A549 treated with ZK216348 at 1 μM for 4 hours (cell line): ENCODE measurements around the gene PHKA1. TPM values are rescaled to one million over a fixed set of nuclear protein-coding genes. Genes with fewer than 3 reads are reported as not detected.

Experiments
- total RNA-seq: library from RNA; stranded (reverse); fragments of 200-300 nt; extraction: Qiagen RNA extraction; gene quantifications from 5 replicates; pipeline ENCODE4 v1.2.3, GENCODE V29; 2022; ENCODE audit warnings: low read depth

PHKA1 gene
- 21.8 to 29.2 TPM (median 28.2 TPM) in 5 replicates for total RNA-seq

DNA sequence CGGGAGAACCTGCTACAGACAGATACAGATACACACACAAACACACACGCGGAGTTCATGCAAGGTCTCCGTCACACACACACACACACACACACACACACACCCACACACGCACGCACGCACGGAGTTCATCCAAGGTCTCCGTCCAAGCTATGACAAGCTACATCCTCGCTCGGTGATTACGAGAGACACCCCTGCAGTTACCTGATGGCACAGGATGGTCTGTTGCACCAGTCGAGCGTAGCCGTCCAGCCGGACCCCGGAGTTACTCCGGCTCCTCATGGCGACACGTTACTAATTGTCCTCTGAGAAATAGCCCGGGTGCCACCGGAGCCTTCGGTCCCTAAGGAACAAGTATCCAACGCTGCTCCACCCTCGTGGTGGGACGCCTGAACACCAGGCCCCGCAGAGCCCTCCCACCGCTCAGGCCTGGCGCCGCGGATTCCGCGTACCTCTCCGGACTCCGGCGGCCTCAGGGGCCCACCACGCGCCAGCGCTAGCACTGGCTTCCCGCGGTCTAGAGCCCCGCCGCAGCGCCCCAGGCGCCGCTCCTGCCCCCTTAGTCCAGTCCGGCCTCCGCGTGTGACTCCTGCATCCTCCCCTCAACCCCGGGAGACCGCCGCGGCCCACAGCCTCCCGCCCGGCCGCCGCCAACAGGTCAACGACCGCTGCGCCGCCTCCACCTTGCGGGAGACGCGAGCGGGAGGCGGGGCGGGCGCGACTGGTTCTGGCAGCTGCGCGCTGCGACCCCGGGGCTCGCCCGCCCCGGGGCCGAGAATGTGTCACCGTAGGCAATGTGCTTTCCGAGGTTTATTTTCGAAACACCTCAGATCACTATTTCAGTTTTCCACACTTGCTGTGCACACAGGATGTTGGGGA is at the start of gene PHKA1:
Gene PHKA1, minus strand, starts transcription at position 708 of the 879 bp plus-strand sequence. Its CDS starts 426 bp downstream, at position 282.

GRCh38 chrX:72572248-72573157 is 141.6 kb downstream of the PHKA1 start, which contains the start of gene HDAC8:
HDAC8 (minus strand) TSS chrX:72572843; CDS start chrX:72572761, 82 bp downstream.

Other genes starting within 250 kb of the PHKA1 start
- 24.3 to 32.3 TPM (median 26.1 TPM) in 5 replicates for gene HDAC8, start 141.5 kb downstream of the PHKA1 start, total RNA-seq
- gene DMRTC1B, start 62.6 kb upstream of the PHKA1 start, total RNA-seq: 0.13 TPM in 1 of 5 replicates, not detected in the others
- not detected in 5 replicates for gene FAM236B, start 68.4 kb upstream of the PHKA1 start, total RNA-seq
- gene FAM236D, start 93.9 kb upstream of the PHKA1 start, total RNA-seq: not detected in 5 replicates
- not detected in 5 replicates for gene FAM236C, start 198.3 kb upstream of the PHKA1 start, total RNA-seq
- not detected in 5 replicates for gene FAM236A, start 223.9 kb upstream of the PHKA1 start, total RNA-seq
- not detected in 5 replicates for gene DMRTC1, start 229.5 kb upstream of the PHKA1 start, total RNA-seq